PFSK-1 (cell line): ENCODE data around the gene ARG2.

ENCODE experiments used
- FOXP2 ChIP-seq: optimal IDR thresholded peaks from 2 replicates; pipeline ENCODE3; 2011; ENCODE audit warnings: borderline replicate concordance, control low read depth, inconsistent platforms; ENCODE audit not compliant: insufficient read depth; ENCODE audit errors: extremely low read length, extremely low read depth
- POLR2AphosphoS5 ChIP-seq: IDR thresholded peaks from 2 replicates; pipeline ENCODE4 v1.6.1; 2012; ENCODE audit warnings: low read depth, mild to moderate bottlenecking, control low read depth, low read length, moderate library complexity
- SIN3A ChIP-seq: IDR thresholded peaks from 2 replicates; pipeline ENCODE4 v1.6.1; 2012; ENCODE audit warnings: mild to moderate bottlenecking, low read length, moderate library complexity, borderline replicate concordance; ENCODE audit not compliant: insufficient read depth
- TAF1 ChIP-seq: IDR thresholded peaks from 2 replicates; pipeline ENCODE4 v1.6.1; 2012; ENCODE audit warnings: low read length, control low read depth, borderline replicate concordance; ENCODE audit not compliant: insufficient read depth
- TF ChIP-seq, protein P1 (sequence below), 2 experiments: IDR thresholded peaks; 2 replicates each; pipeline versions ENCODE4 v1.6.1 to v1.8.0; 2011 to 2012; ENCODE audit warnings: low read depth in 2 of 2, low read length in 2 of 2, control low read depth in 1 of 2, inconsistent platforms in 1 of 2, mild to moderate bottlenecking in 1 of 2, moderate library complexity in 1 of 2; ENCODE audit not compliant: insufficient read depth in 1 of 2

The ARG2 gene

DNA sequence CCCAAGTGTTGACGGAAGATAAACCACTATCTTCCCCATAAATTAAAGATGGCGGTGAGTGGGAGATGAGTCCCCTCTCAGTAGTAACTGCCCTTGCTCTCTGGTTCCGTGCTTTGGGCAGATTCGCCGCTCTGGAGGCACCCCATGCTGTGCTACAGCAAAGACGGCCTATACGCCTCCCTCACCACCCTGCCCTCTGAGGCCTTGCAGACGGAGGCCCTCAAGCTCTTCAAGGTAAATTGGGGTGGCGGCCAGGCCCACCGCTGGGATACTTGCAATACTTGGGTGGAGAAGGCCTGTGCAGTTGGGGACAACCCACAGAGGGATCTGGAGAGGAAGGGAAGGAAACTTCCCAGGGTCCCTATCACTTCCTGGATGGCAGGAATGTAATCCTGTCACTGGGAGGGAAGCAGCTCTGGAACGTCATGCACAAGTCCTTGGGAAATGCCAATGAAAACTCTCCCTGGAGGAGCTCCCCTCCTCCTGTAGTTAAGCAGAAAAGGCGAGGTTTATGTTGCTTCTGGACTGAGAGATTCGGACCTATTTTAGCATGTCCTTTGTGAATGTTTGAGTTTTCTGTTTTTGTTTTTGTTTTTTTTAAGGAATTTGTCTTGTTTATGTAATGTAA, 42.4 kb upstream of the ARG2 start:
- TF ChIP-seq TAF1 (no peak), POLR2AphosphoS5 (no peak), FOXP2 (no peak), SIN3A (no peak)
- TF ChIP-seq, protein P1, sequence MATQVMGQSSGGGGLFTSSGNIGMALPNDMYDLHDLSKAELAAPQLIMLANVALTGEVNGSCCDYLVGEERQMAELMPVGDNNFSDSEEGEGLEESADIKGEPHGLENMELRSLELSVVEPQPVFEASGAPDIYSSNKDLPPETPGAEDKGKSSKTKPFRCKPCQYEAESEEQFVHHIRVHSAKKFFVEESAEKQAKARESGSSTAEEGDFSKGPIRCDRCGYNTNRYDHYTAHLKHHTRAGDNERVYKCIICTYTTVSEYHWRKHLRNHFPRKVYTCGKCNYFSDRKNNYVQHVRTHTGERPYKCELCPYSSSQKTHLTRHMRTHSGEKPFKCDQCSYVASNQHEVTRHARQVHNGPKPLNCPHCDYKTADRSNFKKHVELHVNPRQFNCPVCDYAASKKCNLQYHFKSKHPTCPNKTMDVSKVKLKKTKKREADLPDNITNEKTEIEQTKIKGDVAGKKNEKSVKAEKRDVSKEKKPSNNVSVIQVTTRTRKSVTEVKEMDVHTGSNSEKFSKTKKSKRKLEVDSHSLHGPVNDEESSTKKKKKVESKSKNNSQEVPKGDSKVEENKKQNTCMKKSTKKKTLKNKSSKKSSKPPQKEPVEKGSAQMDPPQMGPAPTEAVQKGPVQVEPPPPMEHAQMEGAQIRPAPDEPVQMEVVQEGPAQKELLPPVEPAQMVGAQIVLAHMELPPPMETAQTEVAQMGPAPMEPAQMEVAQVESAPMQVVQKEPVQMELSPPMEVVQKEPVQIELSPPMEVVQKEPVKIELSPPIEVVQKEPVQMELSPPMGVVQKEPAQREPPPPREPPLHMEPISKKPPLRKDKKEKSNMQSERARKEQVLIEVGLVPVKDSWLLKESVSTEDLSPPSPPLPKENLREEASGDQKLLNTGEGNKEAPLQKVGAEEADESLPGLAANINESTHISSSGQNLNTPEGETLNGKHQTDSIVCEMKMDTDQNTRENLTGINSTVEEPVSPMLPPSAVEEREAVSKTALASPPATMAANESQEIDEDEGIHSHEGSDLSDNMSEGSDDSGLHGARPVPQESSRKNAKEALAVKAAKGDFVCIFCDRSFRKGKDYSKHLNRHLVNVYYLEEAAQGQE (IDR thresholded peaks at IDR 0.05; ENCODE audit: insufficient read depth in 1 of 2, low read depth in 2 of 2, low read length in 2 of 2) = no peak

DNA sequence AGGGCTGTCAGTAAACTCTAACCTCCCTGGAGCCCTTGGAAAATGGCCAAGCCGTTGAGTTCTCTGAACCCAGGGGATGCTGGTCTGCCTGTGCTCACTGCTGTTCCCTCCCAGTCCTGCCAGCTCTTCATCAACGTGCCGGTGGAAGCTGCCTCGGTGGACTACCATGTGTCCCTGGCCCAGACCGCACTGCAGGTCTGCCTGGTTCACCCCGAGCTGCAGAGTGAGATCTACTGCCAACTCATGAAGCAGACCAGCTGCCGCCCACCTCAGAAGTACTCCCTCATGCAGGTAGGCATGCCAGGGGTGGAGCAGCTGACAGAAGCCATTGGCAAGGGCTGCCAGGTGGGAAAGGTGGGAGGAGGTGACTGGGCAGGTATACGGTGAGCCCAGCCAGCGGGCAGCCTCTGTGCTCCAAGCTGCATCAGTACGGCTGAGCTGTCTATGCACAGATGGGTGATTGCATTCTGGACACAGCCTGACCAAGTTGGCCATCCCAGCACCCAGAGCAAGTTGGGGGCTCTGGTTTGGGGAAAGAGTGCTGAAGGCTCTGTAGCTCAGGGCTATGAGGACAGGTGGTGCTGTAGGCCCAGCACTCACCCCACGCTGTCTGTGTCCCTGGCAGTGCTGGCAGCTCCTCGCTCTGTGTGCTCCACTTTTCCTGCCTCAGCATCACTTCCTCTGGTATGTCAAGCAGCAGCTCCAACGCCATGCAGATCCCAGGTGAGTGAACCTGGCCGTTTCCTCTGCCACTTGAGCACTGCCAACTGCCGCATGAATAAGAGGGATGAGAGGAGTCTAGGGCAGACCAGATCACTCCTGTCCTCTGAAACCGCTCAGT, 41.6 kb upstream of the ARG2 start:
- TF ChIP-seq, protein P1 (IDR thresholded peaks at IDR 0.05; ENCODE audit: insufficient read depth in 1 of 2, low read depth in 2 of 2, low read length in 2 of 2) = no peak
- TF ChIP-seq SIN3A (no peak), TAF1 (no peak), FOXP2 (no peak), POLR2AphosphoS5 (no peak)

DNA sequence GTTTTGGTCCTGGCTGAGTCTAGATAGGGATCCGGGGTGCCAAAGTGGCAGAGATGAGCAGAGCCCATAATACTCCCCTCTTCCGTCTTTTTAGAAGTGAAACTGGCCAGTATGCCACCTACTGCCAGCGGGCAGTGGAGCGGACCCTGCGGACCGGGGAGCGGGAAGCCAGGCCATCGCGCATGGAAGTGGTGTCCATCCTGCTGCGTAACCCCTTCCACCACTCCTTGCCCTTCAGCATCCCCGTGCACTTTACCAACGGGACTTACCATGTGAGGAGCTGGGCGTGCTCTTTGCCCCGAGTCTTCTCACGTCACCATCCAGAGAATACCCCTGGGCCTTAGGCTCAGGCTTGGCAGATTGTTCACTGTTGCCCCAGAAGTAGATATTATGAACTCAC, 40.7 kb upstream of the ARG2 start:
- no peak for TF ChIP-seq POLR2AphosphoS5
- TF ChIP-seq TAF1 = no peak
- no peak for TF ChIP-seq SIN3A
- TF ChIP-seq, protein P1 (IDR thresholded peaks at IDR 0.05; ENCODE audit: insufficient read depth in 1 of 2, low read depth in 2 of 2, low read length in 2 of 2) = no peak
- no peak for TF ChIP-seq FOXP2

DNA sequence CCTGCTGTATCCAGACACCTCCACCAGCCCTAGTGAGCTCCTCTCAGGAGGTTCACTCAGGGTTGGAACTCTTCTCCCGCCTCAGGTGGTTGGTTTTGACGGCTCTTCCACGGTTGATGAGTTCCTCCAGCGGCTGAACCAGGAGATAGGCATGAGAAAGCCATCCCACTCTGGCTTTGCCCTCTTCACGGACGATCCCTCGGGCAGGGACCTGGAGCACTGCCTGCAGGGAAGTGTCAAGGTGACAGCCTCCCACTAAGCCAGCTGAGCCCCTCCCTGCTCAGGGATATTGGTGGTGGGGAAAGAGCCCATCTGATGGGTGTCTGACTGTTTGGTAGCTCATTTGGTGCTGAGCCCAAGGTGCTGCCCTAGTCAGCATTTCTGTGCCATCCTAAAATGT, 40.1 kb upstream of the ARG2 start:
- TF ChIP-seq TAF1 (no peak), POLR2AphosphoS5 (no peak), FOXP2 (no peak), SIN3A (no peak)
- TF ChIP-seq, protein P1 (IDR thresholded peaks at IDR 0.05; ENCODE audit: insufficient read depth in 1 of 2, low read depth in 2 of 2, low read length in 2 of 2) = no peak
